ENCODE data around the gene SLC17A7.

SLC17A7 gene

GRCh38 chr19:49421878-49422202, 19.5 kb downstream of the SLC17A7 start:
- TF ChIP-seq, protein P1, sequence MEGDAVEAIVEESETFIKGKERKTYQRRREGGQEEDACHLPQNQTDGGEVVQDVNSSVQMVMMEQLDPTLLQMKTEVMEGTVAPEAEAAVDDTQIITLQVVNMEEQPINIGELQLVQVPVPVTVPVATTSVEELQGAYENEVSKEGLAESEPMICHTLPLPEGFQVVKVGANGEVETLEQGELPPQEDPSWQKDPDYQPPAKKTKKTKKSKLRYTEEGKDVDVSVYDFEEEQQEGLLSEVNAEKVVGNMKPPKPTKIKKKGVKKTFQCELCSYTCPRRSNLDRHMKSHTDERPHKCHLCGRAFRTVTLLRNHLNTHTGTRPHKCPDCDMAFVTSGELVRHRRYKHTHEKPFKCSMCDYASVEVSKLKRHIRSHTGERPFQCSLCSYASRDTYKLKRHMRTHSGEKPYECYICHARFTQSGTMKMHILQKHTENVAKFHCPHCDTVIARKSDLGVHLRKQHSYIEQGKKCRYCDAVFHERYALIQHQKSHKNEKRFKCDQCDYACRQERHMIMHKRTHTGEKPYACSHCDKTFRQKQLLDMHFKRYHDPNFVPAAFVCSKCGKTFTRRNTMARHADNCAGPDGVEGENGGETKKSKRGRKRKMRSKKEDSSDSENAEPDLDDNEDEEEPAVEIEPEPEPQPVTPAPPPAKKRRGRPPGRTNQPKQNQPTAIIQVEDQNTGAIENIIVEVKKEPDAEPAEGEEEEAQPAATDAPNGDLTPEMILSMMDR (IDR thresholded peaks at IDR 0.05; ENCODE audit: low read depth, low read length) = no peak

GRCh38 chr19:49421039-49421877, 20.1 kb downstream of the SLC17A7 start:
- peak; percentile 61 to 75 for DNase-seq (ENCODE audit: low read depth in 2 of 2)
- TF ChIP-seq, protein P1 (IDR thresholded peaks at IDR 0.05; ENCODE audit: low read depth, low read length) = no peak
- peak overlapping the region in 1 of 2 donors; percentile 30 for H3K4me3 ChIP-seq (replicated peaks in 1 of 2; ENCODE audit: low read depth in 2 of 2, low read length in 2 of 2)

More at GRCh38 chr19:49421878-49422202, 19.5 kb downstream of the SLC17A7 start:
- no peak overlapping the region for H3K4me3 ChIP-seq (replicated peaks in 1 of 2; ENCODE audit: low read depth in 2 of 2, low read length in 2 of 2)
- DNase-seq (ENCODE audit: low read depth in 2 of 2) = no peak

- no peak overlapping the region for H3K4me3 ChIP-seq (replicated peaks in 1 of 2; ENCODE audit: low read depth in 2 of 2, low read length in 2 of 2)
- TF ChIP-seq, protein P1 (IDR thresholded peaks at IDR 0.05; ENCODE audit: low read depth, low read length) = no peak
- DNase-seq (ENCODE audit: low read depth in 2 of 2) = no peak
These were observed 21.1 kb downstream of the SLC17A7 start for GRCh38 chr19:49420227-49420626.

DNA sequence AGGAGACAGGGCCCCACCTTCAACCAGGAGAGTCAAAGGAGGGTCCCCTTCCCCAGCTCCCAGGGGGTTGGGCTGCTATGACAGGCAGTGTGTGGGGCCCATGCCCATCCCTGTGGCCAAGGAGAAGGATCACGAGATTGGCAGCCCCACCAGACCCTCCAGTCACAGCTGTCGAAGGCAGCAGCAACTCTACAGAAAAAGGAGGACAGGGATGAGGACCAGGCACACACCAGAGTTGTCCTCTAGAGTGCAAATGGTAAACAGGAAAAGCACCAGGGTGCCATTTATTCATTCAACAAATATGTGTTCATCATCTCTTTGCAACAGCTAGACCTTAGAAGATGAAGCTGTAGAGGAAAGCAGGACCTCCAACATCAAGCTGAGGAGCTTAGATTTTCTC, 22.2 kb downstream of the SLC17A7 start:
- DNase-seq (ENCODE audit: low read depth in 2 of 2) = no peak
- no peak overlapping the region for H3K4me3 ChIP-seq (replicated peaks in 1 of 2; ENCODE audit: low read depth in 2 of 2, low read length in 2 of 2)
- TF ChIP-seq, protein P1 (IDR thresholded peaks at IDR 0.05; ENCODE audit: low read depth, low read length) = no peak

GRCh38 chr19:49418511-49418910, 22.8 kb downstream of the SLC17A7 start:
- DNase-seq (ENCODE audit: low read depth in 2 of 2) = no peak
- TF ChIP-seq, protein P1 (IDR thresholded peaks at IDR 0.05; ENCODE audit: low read depth, low read length) = no peak

GRCh38 chr19:49417088-49417487, 24.2 kb downstream of the SLC17A7 start:
- TF ChIP-seq, protein P1 (IDR thresholded peaks at IDR 0.05; ENCODE audit: low read depth, low read length) = no peak
- DNase-seq (ENCODE audit: low read depth in 2 of 2) = no peak
- H3K4me3 ChIP-seq (replicated peaks in 1 of 2; ENCODE audit: low read depth in 2 of 2, low read length in 2 of 2) = no peak overlapping the region

More at GRCh38 chr19:49418511-49418910, 22.8 kb downstream of the SLC17A7 start:
- no peak overlapping the region for H3K4me3 ChIP-seq (replicated peaks in 1 of 2; ENCODE audit: low read depth in 2 of 2, low read length in 2 of 2)
